Stimulated activated CD4-positive, alpha-beta T cell treated with anti-CD3 and anti-CD28 coated beads, Interleukin-12 subunit alpha, Interleukin-12 subunit beta, amount 100 ng/mL, for 24 hours (primary cell): ENCODE results near the gene B4GALT2.

Source experiments
- DNase-seq, 2 experiments: peaks; one replicate each; pipeline ENCODE4 v3.0.0-alpha.2; 2020; ENCODE audit warnings: low read depth in 2 of 2

Gene B4GALT2

DNA sequence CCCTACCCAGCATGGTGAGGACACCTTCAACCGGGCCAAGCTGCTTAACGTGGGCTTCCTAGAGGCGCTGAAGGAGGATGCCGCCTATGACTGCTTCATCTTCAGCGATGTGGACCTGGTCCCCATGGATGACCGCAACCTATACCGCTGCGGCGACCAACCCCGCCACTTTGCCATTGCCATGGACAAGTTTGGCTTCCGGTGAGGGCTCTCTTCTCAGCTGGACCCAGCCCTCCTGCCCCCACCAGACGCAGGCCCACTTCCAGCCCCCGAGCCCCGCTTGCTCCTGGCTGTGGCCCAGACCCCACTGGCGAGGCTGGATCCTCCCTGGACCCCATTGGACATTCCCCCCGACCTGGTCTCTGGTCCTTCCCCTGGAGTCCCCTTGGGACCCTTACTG lies 5.8 kb downstream of the B4GALT2 start:
- no peak for DNase-seq

DNA sequence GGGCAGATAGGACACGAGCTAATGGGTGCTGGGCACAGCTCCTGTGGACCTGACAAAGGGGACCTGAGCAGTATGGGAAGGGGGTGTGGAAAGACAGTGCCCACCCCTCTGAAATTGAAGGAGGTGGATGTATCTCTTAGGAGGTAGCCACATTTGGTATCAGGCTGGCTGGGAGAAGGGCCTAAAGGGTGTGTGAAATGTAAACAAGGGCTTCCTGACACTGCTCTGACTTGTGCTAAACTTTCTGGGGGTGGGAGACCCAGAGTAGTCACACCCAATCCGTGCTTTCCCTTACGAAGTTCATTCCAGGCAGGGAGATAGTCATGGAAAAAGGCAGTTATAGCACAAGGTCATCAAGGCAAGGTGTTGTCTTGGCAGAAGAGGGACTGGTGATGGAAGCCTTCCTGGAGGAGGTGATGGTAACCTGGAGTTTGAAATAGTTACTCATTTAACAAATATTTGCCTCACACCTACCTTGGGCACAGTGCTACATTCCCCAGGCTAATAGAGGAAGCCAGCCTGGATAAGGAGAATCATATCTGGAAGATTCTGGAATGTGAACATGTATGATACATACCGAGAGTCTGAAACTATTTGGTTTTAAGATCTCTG lies 7.1 kb downstream of the B4GALT2 start:
- DNase-seq, result no peak

DNA sequence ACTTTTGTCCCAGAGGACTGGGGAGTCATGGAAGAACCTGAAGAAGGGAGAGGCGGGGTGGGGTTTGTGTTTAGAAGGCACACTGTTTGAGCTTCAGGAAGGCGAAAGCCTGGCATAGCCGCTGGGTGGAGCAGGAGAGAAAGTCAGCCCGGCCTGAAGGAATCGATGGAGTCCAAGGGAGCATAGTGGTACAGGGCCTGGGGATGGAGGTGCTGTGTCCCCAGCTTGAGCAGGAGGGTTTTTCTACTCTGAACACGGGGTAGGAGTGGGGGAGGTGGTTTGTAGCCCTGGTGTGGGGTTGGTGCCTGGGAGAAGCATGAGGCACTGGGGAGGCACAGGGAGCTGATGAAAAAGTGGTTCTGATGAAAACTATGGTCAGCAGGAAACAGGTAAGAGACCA lies 7.7 kb downstream of the B4GALT2 start:
- DNase-seq, result no peak

DNA sequence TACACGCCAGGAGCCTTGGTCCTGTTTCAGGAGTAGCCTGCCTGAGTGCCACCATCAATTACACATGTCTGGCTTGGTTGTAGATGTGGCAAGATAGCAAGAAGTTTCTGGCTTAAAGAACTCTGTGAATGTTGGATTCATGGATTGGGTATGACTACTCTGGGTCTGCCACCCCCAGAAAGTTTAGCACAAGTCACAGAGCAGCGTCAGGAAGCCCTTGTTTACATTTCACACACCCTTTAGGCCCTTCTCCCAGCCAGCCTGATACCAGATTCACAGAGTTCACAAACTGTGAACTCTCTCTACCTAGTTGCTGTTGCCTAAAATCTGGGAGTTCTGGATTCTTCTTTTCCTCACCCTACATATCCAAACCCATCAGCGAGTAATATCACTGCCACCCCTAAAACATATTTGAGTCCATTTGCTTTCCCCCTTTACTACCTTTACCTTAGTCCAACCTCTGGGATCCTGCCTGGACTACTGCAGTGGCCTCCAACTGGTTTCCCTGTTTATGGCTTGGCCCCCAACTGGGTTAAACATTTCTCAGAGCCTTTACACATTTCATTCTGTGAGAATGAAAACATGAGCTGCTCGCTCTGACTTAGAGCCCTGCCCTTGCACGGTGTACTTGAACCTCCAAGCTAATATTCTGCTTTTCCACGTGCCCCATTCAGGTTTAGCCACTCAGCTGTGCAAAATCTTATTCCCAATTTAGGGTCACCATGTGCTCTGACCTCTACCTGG lies 8.3 kb downstream of the B4GALT2 start:
- no peak for DNase-seq

DNA sequence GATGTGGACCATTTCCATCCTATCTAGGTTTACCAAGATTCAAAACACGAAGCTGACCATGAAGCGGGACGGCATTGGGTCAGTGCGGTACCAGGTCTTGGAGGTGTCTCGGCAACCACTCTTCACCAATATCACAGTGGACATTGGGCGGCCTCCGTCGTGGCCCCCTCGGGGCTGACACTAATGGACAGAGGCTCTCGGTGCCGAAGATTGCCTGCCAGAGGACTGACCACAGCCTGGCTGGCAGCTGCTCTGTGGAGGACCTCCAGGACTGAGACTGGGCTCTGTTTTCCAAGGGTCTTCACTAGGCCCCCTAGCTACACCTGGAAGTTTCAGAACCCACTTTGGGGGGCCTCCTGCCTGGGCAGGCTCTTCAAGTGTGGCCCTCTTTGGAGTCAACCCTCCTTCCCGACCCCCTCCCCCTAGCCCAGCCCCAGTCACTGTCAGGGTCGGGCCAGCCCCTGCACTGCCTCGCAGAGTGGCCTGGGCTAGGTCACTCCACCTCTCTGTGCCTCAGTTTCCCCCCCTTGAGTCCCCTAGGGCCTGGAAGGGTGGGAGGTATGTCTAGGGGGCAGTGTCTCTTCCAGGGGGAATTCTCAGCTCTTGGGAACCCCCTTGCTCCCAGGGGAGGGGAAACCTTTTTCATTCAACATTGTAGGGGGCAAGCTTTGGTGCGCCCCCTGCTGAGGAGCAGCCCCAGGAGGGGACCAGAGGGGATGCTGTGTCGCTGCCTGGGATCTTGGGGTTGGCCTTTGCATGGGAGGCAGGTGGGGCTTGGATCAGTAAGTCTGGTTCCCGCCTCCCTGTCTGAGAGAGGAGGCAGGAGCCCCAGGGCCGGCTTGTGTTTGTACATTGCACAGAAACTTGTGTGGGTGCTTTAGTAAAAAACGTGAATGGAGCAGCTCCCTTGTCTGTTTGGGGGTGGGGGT lies 11.5 kb downstream of the B4GALT2 start:
- DNase-seq, result no peak

DNA sequence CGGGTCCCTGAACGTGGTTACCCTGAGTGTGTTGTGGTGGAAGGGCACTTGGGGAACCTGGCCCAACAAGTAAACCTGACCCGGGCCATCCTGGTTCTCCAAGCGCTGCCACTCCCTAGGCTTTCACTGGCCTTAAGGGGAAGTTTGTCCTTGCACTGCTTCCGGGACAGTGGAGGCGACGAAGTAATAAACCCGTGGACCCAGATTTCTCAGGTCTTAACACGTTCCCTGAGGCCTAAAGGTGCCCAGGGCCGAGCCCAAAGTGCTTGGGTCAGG lies 12.1 kb downstream of the B4GALT2 start:
- DNase-seq, result no peak

DNA sequence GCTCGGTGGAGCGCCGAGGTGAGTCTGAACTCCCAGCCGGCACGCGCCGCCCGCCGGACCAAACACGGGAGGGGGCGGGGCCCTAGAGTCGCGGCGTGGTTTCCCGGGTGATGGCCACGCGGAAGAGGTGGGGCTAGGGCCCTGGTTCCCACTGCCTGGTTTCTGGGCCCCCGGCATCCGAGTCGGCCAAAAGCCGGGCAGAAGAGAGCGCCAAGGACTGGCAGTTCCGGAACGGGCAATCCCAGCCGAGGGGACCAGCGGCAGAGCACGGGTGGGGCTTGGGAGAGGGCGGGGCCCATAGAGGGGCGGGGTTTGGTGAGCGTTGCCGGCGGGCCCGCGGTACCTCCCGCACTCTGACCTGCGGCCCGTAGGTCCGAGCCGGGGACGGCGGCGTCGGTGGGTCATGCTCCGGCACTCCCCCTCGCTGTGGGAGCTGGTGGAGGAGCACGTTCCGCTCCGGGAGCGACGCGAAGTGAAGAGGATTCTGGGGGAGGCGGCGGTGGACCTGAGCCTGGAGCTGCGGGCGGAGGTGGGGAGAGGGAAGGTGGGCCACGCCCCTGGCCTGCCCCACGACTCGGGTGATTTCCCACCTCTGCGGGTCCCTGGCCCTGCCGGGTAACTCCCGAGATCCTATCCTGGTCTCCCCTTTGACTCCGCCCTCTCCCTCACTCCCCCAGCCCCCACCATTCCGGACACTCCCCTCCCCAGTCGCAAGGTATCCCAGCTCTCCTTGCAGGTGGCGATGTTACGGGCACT lies 12.6 kb downstream of the B4GALT2 start, which contains the start of gene CCDC24:
Gene CCDC24 (plus strand): TSS at position 124 of the 756 bp plus-strand sequence. CDS start 280 bp downstream, at position 404.
- peak; percentile 61 to 77 for DNase-seq

DNA sequence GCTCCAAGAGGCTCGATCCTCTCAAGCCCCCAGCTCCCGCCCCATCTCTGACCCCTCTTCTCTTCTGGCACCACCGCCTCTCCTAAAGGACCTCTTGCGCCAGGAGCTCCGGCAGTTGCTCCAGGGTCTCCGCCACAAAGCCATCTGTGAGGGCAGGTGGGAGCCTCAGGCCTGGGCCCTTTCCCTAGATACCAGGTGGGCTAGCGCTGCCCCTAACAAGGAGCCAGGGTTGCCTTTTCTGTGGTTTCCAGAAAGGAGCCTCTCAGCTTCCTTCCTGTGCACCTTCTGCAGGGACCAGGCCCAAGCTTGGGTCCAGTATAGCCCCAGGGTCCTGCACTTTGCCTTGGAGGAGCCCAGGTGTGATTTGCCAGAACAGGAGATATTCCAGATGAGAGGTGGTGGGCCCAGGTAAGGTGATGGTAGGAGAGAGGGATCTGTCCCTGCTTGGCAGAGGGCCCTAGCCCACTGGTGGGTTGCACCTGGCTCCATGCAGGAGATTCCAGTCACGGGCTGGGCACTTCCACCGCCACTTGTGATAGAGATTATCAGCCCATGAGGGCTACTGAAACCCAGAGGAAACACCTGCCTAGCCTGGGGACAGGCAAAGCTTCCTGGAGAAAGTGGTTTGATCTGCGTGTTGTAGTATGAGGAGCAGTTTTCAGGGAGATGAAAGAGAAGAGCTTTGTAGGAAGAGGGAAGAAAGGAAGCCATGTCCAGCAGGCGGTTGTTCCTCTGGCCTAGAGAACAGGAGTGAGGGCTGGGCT lies 13.4 kb downstream of the B4GALT2 start:
- no peak for DNase-seq

DNA sequence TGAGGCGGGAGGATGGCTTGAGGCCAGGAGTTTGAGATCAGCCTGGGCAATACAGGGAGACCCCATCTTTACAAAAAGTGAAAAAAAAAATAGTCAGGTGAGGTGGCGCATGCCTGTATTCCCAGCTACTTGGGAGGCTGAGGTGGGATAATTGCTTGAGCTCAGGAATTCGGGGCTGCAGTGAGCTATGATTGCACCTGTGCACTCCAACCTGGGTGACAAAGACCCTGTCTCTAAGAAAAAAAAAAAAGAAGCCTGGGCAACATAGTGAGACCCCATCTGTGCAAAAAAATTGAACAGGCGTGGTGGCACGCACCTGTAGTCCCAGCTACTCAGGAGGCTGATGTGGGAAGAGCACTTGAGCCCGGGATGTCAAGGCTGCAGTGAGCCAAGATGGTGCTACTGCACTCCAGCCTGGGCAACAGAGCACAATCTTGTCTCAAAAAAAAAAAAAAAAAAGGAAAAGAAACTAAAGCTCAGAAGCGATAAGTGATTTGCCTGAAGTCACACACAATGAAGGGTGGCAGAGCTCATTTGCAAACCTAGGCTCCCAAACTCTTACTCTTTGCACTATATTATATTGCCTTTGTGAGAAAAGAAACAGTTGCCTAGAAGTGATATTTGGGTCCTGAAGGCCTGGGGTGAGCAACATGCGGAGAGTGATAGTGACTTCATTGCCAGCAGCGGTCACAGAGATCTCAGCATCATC lies 14.3 kb downstream of the B4GALT2 start:
- DNase-seq, result no peak

DNA sequence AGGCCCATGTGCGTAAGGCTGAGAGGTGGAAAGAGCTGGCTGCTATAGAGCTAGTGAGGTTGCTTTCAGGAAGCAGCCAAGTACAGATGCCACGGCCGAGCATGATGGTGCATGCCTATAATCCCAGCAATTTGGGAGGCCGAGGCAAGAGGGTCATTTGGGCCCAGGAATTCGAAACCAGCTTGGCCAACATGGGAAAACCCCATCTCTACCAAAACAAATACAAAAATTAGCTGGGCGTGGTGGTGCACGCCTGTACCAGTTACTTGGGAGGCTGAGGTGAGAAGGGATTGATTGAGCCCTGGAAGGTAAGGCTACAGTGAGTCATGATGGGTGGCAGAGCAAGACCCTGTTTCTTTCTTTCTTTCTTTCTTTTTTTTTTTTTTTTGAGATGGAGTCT lies 15.1 kb downstream of the B4GALT2 start:
- no peak for DNase-seq

DNA sequence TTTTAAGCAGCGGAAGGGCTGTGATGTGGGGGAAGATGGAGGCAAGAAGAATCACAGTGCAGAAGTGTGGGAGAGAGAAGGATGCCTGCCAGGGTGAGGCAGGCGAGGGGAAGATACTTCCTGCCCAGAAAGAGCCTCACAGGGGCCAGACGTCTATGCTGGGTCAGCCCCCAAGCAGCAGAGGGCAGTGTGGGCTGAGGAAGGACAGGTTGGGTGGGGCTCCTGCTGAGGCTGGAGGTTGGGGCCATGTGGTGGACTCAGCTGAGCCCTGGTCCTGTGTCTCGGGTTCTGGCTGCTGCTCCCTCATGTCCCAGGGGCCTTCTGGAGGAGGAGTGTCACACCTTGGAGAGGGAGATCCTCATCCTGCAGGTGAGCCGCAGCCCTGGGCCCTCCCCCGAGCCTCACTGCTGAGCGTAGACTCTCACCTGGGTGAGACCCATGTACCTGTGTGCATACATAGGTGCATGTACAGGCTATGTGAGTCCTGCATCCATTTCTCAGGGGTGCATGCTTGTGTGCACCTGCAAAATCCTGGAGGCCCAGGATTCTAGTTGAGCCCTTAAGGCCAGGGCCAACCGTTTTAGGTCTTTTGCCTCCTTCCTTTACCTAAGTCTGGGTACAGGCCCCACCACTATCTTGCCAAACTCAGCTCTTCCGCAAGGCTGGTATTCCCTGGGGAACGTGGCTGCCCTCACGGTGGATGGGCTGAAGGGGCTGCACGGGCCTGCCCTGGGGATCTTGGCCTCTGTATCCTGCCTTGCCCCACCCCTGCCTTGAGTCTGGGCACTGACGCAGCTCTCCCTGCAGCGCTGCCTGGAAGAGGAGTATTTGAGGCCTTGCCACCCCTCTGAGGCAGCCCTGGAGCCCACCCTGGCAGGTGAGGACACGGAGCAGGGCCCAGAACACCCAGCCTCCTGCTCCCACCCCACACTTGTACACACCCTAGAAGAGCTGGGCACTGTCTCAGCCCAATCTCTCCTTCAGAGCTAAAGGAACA lies 16.1 kb downstream of the B4GALT2 start:
- DNase-seq, result no peak

DNA sequence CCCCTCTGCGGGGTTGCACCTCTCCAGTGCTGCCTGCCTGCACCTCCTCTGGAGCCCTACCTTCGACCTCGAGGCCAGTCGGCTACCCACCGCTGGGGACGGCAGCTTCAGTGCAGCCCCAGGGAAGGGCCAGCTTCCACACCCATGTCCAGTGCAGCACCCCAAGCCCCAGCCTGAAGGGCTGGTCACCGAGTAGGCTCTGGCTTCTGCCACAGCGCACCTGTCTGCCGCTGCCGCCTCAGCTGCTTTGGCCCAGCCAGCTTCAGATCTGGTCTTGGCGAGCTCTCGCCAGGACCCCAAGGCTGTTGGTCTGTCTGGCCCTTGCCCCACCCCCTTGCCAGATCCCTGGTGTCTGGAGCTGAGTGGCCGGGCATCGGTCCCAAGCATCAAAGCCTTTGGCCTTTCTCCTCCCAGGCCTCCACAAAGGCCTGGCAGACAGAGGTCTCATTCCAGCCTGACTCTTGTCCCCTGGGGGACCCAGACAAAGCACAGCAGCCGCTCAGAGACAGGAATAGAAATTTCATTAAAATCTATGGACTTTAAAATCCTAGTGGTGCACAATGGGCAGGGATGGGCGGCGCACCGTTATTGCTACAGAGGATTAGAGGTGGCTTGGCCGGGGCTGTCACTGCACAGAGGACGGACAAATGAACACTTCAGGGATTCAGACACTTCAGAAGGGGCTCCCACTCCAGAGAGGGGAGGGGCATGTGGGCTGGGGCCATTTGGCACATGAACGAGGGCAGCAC lies 17.1 kb downstream of the B4GALT2 start:
- no peak for DNase-seq

DNA sequence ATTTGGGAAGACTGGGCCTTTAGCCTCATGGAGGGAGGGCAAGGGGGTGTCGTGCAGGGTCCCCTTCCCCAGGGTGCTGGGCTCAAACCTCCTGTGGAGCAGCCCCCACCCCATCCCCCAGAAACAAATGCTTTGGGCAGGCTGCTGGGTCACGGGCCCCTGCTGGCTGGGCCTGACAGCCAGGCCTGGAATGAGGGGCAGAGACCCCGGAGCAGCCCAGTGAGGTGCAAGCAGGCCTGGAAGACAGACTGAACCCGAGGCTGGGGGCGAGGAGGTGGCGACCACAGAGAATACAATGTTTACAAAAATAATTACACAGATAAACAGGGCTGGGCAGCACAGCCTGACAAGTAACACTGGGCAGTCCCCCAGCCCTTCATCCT lies 17.7 kb downstream of the B4GALT2 start:
- no peak for DNase-seq

DNA sequence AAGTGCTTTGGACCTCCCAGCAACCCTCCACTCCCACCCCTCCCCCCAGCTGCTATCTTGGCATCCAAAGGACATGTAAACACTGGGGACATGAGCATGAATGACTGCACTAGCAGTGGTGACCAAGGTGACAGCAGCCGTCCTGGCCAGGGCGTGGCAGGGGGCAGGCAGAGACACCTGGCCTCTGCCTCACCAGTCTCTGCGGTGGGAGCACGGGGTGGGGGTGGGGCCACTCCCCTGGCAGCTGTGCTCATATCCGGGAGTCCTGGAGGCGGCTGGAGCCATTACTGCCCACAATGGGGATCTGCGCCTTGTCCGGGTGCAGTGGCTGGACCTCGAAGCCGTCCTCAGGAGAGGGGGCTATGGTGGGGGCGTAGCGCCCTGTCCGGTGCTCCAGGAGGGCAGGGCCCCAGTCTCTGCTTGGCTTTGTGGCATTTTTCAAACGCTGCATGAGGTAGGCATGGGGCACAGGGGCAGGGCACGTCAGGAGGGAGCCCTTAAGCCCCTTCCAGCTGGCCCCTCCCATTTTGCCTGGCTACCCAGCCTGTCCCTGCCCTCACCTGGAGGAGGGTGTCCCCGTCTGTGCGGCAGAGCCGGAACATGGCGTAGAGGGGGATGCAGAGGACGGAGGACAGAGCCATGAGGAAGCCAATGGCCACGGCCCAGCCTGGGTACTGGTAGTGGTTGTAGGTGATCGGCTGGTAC lies 18.4 kb downstream of the B4GALT2 start:
- DNase-seq, result no peak

DNA sequence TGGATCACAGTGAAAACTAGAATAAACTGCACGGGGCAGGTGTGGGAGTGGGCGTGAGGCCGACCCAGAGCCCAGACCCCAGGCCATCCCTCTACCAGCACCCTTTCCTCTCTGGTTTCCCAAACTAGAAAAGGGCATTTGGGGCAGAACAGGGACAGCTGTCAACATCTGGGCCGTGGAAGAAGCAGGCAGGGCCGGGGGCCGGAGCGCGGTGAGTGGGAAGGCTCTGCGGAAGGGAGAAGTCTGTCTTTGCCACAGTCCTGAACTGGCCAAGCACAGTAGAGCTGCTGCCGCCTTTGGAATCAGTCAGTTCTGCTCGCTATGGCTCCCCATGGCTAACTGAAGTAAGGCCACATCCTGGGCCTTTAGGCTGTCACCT lies 19.0 kb downstream of the B4GALT2 start:
- no peak for DNase-seq

DNA sequence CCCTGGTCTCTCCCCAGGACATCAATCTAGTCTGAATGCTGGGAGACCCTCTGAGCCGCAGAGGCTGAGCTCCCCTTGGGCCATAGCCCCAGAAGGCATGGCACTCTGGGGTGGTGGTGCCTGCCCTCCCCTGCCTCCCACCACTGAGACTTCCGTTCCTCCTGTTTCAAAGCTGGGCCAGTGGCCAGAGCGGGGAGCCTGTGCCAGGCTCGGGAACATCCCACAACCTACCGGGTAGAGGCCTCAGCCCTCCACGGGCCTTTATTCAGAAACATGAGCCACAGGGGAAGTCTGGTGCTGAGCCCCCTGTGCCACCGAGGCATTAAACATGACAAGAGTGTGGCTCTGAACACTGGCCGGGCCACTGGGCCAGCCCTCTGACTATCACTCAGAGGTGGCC lies 20.4 kb downstream of the B4GALT2 start:
- DNase-seq, result no peak

DNA sequence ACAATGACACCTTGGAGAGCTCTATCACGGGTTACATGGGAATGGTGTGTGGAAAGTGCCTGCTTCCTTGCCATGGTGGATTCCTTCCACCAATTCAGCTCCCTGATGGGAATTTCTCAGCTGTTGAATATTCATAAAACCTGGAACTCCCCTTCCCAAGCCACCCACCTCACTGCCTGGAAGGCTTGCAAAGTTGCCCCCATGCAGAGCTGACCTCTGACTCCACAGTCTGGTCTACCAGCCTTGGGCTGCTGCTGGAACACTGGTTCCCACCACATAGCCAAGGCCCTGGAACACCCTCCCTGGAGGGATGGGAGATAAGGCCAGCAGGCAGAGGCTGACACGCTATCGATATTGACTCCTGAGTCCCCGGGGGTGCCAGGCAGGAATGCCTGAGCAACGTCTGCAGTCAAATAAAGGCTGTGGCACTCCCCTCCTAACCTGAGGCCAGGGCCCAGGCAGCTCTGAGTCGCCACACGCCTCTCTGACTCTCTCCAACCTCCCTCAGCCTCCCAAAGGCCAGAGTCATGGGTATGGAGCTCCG lies 21.2 kb downstream of the B4GALT2 start:
- DNase-seq, result no peak

DNA sequence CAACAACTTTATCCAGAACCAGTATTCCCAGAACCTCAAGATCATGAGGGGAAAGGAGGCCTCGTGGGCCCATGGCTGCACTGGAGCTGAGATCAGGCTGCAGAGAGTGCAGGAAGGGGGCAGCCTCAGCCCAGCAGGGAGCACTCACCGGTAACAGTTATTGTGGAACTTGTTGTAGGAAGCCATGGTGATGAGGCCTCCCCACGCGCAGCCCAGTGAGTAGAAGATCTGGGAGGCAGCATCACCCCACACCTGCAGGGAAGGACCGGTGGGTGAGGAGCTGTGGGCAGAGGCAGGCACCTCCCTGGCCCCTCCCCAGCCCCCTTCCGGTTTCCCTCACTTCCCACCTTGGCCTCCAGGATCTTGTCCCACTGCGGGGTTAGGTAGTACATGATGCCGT lies 23.2 kb downstream of the B4GALT2 start:
- DNase-seq, result no peak
